Skeletal muscle cell (primary cell): Measurements from ENCODE around the gene IFIT2.
"Not testable (repeated sequence)": the region's sequence is repeated elsewhere in the genome, so short reads cannot be mapped to it uniquely, and the experiment has no call there.

ENCODE experiments used
- DNase-seq: peaks from one replicate; pipeline ENCODE4 v3.0.0-alpha.2; 2010; ENCODE audit warnings: low read depth
- H3K4me3 ChIP-seq: 2 replicates; pipeline ENCODE4 v1.5.1; 2011; ENCODE audit warnings: low read depth, mild to moderate bottlenecking, control low read depth, low read length, moderate library complexity

IFIT2 gene, protein sequence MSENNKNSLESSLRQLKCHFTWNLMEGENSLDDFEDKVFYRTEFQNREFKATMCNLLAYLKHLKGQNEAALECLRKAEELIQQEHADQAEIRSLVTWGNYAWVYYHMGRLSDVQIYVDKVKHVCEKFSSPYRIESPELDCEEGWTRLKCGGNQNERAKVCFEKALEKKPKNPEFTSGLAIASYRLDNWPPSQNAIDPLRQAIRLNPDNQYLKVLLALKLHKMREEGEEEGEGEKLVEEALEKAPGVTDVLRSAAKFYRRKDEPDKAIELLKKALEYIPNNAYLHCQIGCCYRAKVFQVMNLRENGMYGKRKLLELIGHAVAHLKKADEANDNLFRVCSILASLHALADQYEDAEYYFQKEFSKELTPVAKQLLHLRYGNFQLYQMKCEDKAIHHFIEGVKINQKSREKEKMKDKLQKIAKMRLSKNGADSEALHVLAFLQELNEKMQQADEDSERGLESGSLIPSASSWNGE

GRCh38 chr10:89301721-89302445 is at the start of gene IFIT2:
Gene IFIT2, plus strand, starts transcription at chr10:89302046. Its CDS starts 78 bp downstream, at chr10:89302124.
- peak within 1 kb of the TSS; percentile 42 for H3K4me3 ChIP-seq
- DNase-seq = peak; percentile 67

- DNase-seq = no peak
- peak overlapping the region; percentile 81 for H3K4me3 ChIP-seq
These were observed 49.6 kb upstream of the IFIT2 start for GRCh38 chr10:89252225-89252585.

DNA sequence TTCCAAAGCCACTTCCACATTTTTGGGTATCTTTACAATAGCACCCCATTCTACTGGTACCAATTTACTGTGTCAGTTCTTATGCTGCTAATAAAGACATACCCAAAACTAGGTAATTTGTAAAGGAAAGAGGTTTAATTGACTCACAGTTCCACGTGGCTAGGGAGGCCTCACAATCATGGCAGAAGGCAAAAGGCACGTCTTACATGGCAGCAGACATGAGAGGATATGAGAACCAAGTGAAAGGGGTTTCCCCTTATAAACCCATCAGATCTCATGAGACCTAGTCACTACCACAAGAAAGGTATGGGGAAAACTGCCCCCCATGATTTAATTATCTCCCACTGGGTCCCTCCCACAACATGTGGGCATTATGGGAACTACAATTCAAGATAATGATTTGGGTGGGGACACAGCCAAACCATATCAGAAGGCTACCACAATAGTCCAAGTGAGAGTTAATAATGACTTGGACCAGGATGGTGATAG is 46.7 kb upstream of the IFIT2 start:
- not testable (repeated sequence) for H3K4me3 ChIP-seq, DNase-seq

DNA sequence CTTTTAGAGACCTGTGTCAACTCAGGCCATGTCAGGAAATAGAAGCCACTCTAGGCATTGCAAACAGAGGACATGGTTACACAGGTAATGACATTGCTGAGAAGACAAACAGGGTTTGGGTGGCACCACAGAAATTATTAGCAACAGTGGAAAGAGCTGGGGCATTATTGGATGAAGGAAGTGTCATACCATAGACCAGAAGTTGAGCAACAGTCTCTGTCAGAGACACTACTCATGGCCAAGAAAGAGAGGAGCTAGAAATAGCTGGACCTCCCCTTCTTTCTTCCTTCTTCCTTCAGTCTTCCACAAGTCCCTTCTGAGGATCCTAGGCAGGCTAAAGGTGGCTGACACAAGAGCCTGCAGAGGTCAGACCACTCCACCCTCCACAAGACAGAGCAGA is 46.1 kb upstream of the IFIT2 start:
- no peak overlapping the region for H3K4me3 ChIP-seq
- DNase-seq = no peak

GRCh38 chr10:89256340-89256739 is 45.5 kb upstream of the IFIT2 start:
- DNase-seq = no peak
- H3K4me3 ChIP-seq = no peak overlapping the region

DNA sequence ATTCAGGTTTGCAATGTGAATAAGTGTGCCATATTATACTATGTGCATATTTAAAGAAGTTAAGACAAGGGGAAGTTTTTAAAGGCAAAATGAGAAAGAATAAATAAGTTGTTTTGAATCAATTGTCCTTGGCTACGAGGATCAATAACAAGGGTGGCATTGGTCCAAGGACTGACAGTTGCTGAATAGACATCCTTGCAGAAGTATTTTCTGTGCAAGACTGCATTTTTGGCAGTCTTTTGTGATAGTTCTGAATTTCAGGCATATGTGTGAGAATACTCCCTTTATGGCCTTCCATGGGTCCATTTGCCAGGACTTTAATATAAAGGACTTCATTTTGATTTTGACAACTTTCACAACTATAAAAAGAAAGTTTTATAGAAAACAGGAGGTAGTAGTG is 44.9 kb upstream of the IFIT2 start:
- H3K4me3 ChIP-seq = no peak overlapping the region
- no peak for DNase-seq

DNA sequence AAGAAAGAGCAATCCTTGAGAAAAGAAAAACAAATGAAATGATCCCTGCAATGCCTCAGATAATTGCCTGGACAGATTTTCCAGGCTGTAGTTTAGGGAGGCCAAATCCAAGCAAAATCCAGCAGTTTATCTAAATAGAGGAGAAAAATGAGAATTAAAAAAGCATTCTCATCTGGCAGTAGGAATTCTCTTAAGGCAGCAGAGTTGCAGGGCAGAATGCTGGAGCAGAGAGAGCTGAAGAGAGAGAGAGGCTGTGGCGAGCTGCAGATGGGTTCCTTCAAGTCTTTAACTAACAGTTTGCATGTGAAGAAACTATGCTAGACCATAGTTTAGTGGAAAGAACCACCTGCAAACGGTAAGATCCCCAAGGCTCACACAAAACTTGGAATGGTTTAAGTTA is 44.3 kb upstream of the IFIT2 start:
- no peak overlapping the region for H3K4me3 ChIP-seq
- DNase-seq = no peak

GRCh38 chr10:89258881-89259280 is 43.0 kb upstream of the IFIT2 start:
- H3K4me3 ChIP-seq = no peak overlapping the region
- no peak for DNase-seq

GRCh38 chr10:89262086-89263051 is 39.5 kb upstream of the IFIT2 start:
- no peak for DNase-seq
- H3K4me3 ChIP-seq = no peak overlapping the region

DNA sequence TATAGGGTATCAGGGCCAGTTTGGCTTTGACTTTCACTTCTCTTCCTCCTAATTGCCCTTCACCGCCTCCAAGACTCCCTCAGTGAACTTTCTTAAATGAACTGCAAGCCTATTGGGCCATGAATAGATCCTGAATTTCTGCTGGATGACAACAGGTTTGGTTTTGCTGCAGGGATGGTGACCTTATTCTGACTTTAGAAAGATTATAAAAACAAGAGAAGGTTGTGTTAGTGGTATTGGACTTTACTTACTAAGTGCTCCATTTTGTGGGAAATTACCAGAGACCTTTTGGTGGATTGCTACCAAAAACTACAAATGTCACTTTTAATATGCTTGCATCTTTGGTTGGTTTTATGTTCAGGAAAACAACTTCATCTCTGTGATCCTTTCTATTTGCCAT is 38.8 kb upstream of the IFIT2 start:
- no peak for DNase-seq
- no peak overlapping the region for H3K4me3 ChIP-seq

DNA sequence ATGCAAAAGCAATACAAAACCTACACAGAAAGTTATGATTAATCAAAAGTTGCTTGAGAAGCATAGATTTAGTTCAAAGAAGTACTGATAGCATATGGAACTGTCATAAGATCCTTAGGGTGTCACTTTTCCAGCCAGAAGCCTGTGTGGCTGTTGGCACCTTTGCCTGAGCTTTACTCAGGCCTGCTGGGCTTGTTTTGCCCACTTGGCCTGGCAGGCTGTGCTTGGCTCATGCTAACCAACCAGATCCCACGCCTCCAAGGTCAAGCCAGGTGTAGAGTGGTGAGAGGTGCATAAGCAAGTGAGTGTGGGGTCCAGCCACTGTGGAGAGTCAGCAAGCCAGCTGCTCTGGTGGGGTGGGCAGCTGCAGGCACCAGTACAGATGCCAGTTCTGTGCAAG is 38.3 kb upstream of the IFIT2 start:
- no peak overlapping the region for H3K4me3 ChIP-seq
- no peak for DNase-seq

DNA sequence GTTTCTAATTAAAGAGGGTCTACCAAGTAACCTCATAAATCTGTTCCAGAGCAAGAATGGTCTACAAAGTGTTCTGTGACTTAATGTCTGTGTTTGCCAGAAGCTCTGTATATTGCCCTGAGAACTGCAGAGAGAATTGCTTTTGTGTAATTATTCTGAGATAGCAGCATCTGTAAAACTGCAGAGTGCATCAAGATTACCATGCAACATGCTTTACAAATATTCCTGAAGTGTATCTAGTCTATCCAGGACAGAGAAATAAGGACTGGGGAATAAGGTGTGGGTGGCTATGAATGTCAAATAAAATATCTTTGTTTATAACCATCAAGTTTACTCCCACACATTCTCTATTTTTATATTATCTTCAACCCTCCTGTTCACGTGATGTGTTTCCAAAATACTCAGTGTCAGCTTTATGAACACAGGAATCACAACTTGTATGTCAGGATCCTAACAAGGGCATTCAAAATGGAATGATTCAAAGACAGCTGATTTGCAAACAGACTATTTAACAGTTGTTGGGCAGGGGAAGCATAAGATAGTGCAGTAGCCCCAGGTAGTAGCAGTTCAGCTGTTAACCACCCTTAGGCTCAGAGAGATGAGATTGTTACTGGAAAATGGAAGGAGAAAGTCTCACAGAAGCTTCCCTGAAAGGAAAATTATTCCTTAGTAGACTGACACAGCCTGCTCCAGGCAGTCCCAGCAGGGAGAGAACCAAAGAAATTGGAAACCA is 35.0 kb upstream of the IFIT2 start:
- DNase-seq = no peak
- no peak overlapping the region for H3K4me3 ChIP-seq

GRCh38 chr10:89269433-89270152 is 32.3 kb upstream of the IFIT2 start:
- no peak for DNase-seq
- H3K4me3 ChIP-seq = no peak overlapping the region

- no peak overlapping the region for H3K4me3 ChIP-seq
- no peak for DNase-seq
These were observed 31.7 kb upstream of the IFIT2 start for GRCh38 chr10:89270153-89270483.

GRCh38 chr10:89271532-89271931 is 30.3 kb upstream of the IFIT2 start:
- no peak overlapping the region for H3K4me3 ChIP-seq
- DNase-seq = no peak

DNA sequence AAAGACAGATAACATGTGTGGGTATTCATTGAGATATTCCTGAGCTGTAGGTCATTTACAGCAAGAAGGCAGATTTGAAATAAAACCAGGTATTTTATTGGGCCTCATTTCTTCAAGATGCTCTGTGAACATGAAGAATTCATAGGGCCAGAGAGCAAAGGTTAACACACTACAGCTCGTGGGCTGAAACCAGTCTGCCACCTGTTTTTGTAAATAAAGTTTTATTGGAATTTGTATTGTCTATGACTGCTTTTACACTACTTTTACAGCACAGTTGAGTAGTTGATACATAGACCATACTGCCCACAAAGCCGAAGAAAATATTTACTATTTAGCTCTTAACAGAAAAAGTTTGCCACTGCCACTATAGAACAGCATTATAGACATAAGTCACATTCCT is 28.2 kb upstream of the IFIT2 start:
- no peak for DNase-seq
- no peak overlapping the region for H3K4me3 ChIP-seq

DNA sequence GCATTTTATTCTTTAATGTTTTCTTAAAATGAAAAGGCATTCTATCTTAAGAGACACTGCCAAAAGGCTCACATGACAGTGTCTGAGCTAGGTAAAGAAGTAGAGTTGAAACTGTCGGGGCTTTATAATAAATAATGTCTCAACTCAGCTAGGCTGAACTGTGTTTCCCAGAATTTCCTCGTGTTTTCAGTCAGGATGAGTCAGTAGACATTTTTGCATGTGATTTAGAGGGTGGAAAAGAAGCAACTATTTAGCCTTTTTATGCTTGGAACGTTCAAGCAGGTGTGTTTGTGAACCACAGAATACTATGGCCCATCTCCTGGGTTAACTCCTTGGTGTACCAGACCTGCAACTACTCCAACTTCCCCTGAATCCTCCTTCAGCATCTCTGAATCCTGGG is 26.9 kb upstream of the IFIT2 start:
- no peak for DNase-seq
- H3K4me3 ChIP-seq = no peak overlapping the region

DNA sequence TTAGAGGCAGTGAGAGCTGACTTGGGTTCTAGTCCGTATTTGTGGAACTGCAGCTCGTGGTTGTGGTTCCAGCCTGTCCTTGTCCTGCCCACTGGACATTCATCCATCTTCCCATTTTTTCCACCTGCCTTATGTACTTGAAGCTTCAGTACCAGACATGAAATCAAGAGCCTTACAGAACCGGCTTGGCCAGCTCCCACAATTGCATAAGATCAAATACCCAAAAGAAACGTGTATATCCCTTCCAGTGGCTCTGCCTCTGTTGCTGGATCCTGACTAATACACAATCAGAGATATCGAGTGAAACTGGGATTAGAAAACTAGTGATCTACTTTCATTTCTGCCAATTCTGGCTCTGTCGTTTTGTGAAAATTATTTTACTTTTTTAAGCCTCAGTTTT is 26.5 kb upstream of the IFIT2 start:
- H3K4me3 ChIP-seq = no peak overlapping the region
- no peak for DNase-seq
